ENCODE data around the gene SAMHD1. TPM values are rescaled to one million over a fixed set of nuclear protein-coding genes. Genes with fewer than 3 reads are reported as not detected.
"Not testable (repeated sequence)": the region's sequence is repeated elsewhere in the genome, so short reads cannot be mapped to it uniquely, and the experiment has no call there.

Gene SAMHD1
- total RNA-seq, 4 donors from 2014 or later = 348 to 854 (median 449) TPM

GRCh38 chr20:36848078-36848660 lies 103.3 kb downstream of the SAMHD1 start:
- Histone ChIP-seq H3K4me3 (no peak overlapping the region), H3K27me3 (no peaks in the 10 kb centered on the region), H3K36me3 (no peaks in the 10 kb centered on the region), H3K9me3 (no peaks in the 10 kb centered on the region), H3K27ac (peak overlapping the region; percentile 91 to 97 (median 94)), H3K4me1 (peaks cover 10 to 91% (median 44%) of the 10 kb centered on the region in 3 donors)
- no peak for TF ChIP-seq EP300 (IDR thresholded peaks at IDR 0.05)
- TF ChIP-seq POLR2AphosphoS5 (IDR thresholded peaks at IDR 0.05) = peak; percentile 74
- WGBS, 2 donors (ENCODE audit: low coverage in 1 of 2) = 30 to 43% methylated on average over 2 to 5 of the region's 6 CpGs
- ATAC-seq = peak; percentile 65

GRCh38 chr20:36847710-36848040 lies 103.8 kb downstream of the SAMHD1 start:
- H3K4me1 ChIP-seq = peaks cover 10 to 91% (median 46%) of the 10 kb centered on the region in 3 donors
- ATAC-seq = peak; percentile 22
- H3K9me3 ChIP-seq = no peaks in the 10 kb centered on the region
- TF ChIP-seq EP300 (IDR thresholded peaks at IDR 0.05) (no peak), POLR2AphosphoS5 (IDR thresholded peaks at IDR 0.05) (no peak), CTCF (IDR thresholded peaks at IDR 0.05) (no peak), POLR2A (IDR thresholded peaks at IDR 0.05) (no peak)
- WGBS, 2 donors (ENCODE audit: low coverage in 1 of 2) = 14 to 30% methylated on average over 1 of the region's 1 CpG
- peak overlapping the region; percentile 91 to 97 (median 94) for H3K27ac ChIP-seq
- H3K4me3 ChIP-seq = no peak overlapping the region
- H3K36me3 ChIP-seq = no peaks in the 10 kb centered on the region
- no peaks in the 10 kb centered on the region for H3K27me3 ChIP-seq

GRCh38 chr20:36847009-36847709 lies 104.3 kb downstream of the SAMHD1 start:
- H3K27me3 ChIP-seq = no peaks in the 10 kb centered on the region
- no peaks in the 10 kb centered on the region for H3K9me3 ChIP-seq
- peaks cover 10 to 91% (median 43%) of the 10 kb centered on the region in 3 donors for H3K4me1 ChIP-seq

GRCh38 chr20:36845288-36845971 lies 106.1 kb downstream of the SAMHD1 start:
- Histone ChIP-seq H3K4me3 (no peak overlapping the region), H3K27me3 (no peaks in the 10 kb centered on the region), H3K4me1 (peaks cover 10 to 92% (median 38%) of the 10 kb centered on the region in 3 donors), H3K9me3 (no peaks in the 10 kb centered on the region), H3K36me3 (no peaks in the 10 kb centered on the region), H3K27ac (peak overlapping the region; percentile 91 to 97 (median 94))
- ATAC-seq = no peak
- 40% methylated on average over 1 of the region's 10 CpGs; no CpG with 5 or more reads in 1 of the 2 donors for WGBS, 2 donors (ENCODE audit: low coverage in 1 of 2)
- no peak for TF ChIP-seq EP300 (IDR thresholded peaks at IDR 0.05)

More at GRCh38 chr20:36847009-36847709, 104.3 kb downstream of the SAMHD1 start:
- Histone ChIP-seq H3K27ac (peak overlapping the region; percentile 91 to 97 (median 94)), H3K36me3 (no peaks in the 10 kb centered on the region), H3K4me3 (no peak overlapping the region)
- WGBS, 2 donors (ENCODE audit: low coverage in 1 of 2) = 2 to 53% methylated on average over 7 to 9 of the region's 18 CpGs
- TF ChIP-seq POLR2AphosphoS5 (IDR thresholded peaks at IDR 0.05) (peak; percentile 83), POLR2A (IDR thresholded peaks at IDR 0.05) (no peak)
- peak; percentile 92 for ATAC-seq

GRCh38 chr20:36841030-36841429 lies 110.5 kb downstream of the SAMHD1 start:
- not testable (repeated sequence) for H3K4me3 ChIP-seq, H3K27me3 ChIP-seq, H3K9me3 ChIP-seq, ATAC-seq
- H3K36me3 ChIP-seq = peaks cover 0 to 21% of the 10 kb centered on the region in 2 donors
- H3K4me1 ChIP-seq = peaks cover 0 to 65% (median 21%) of the 10 kb centered on the region in 3 donors
- WGBS, 2 donors (ENCODE audit: low coverage in 1 of 2) = 95 to 100% methylated on average over 1 to 5 of the region's 9 CpGs
- peak overlapping the region in 2 of 4 donors; percentile 66 to 96 for H3K27ac ChIP-seq

Other genes starting within 250 kb of the SAMHD1 start
- 10 to 100 TPM; 13.3 to 37.1 (median 26.0) TPM for gene NDRG3, start 205.6 kb downstream of the SAMHD1 start, total RNA-seq
- 1 to 10 TPM; 5.1 to 8.1 (median 6.0) TPM for gene DSN1, start 177.9 kb downstream of the SAMHD1 start, total RNA-seq
- gene TLDC2, start 75.6 kb downstream of the SAMHD1 start, total RNA-seq = 1 to 10 TPM in 1 of 4 donors, under 1 TPM in 2, not detected in 1; 0.27 to 3.7 (median 0.27) TPM
- gene RBL1, start 144.3 kb upstream of the SAMHD1 start, total RNA-seq = 1 to 10 TPM; 4.4 to 9.0 (median 6.4) TPM
- 100 to 1,000 TPM in 3 of 4 donors, 10 to 100 TPM in 1; 86.7 to 114 (median 110) TPM for gene RPN2, start 227.6 kb upstream of the SAMHD1 start, total RNA-seq
- 1 to 10 TPM; 1.6 to 6.2 (median 3.2) TPM for gene MROH8, start 227.8 kb upstream of the SAMHD1 start, total RNA-seq